ENCODE measurements around the gene STAT3. TPM values are rescaled to one million over a fixed set of nuclear protein-coding genes. Genes with fewer than 3 reads are reported as not detected.

The STAT3 gene
- total and polyA plus RNA-seq, 9 of the 15 experiments (the other 6 are each of a cell fraction or from before 2014, with no cell fraction given) = 90.0 to 179 (median 114) TPM

- TF ChIP-seq THRA (IDR thresholded peaks at IDR 0.05) (no peak), RB1 (IDR thresholded peaks at IDR 0.05; ENCODE audit: low read depth) (no peak), POLR2A (conservative IDR thresholded peaks at IDR 0.05) (no peak), ZNF780A (CRISPR knock-in tag; IDR thresholded peaks at IDR 0.05) (no peak), NFE2L1 (tag; IDR thresholded peaks at IDR 0.05; ENCODE audit: borderline replicate concordance, low read depth) (no peak), FOXM1 (IDR thresholded peaks at IDR 0.05; ENCODE audit: low read depth) (no peak), FOXM1 (CRISPR knock-in tag; IDR thresholded peaks at IDR 0.05; ENCODE audit: low read depth) (no peak), NFRKB (IDR thresholded peaks at IDR 0.05; ENCODE audit: low read depth) (no peak), C11orf30 (IDR thresholded peaks at IDR 0.05; ENCODE audit: low read depth) (no peak), ZNF764 (CRISPR knock-in tag; IDR thresholded peaks at IDR 0.05; ENCODE audit: low read depth) (no peak), ZNF253 (CRISPR knock-in tag; conservative IDR thresholded peaks at IDR 0.05) (no peak), MTA3 (IDR thresholded peaks at IDR 0.05; ENCODE audit: borderline replicate concordance) (peak; percentile 24; the same call in 1 of the 2 replicates), MEF2D (tag; conservative IDR thresholded peaks at IDR 0.05; ENCODE audit: low read depth) (no peak), CTCF (IDR thresholded peaks at IDR 0.05 in 2 of 3, conservative IDR thresholded peaks at IDR 0.05 in 1 of 3; ENCODE audit: insufficient read depth in 2 of 3, low read depth in 1 of 3, low read length in 3 of 3) (peak; percentile 71 to 76 (median 73)), NFATC3 (IDR thresholded peaks at IDR 0.05) (no peak), KLF6 (CRISPR knock-in tag; IDR thresholded peaks at IDR 0.05; ENCODE audit: borderline replicate concordance) (no peak), TEAD4 (IDR thresholded peaks at IDR 0.05; ENCODE audit: low read length) (peak; percentile 47; the same call in 1 of the 2 replicates), TEAD4 (CRISPR knock-in tag; IDR thresholded peaks at IDR 0.05; ENCODE audit: borderline replicate concordance) (no peak), ZNF449 (CRISPR knock-in tag; IDR thresholded peaks at IDR 0.05) (no peak), SMAD4 (CRISPR knock-in tag; conservative IDR thresholded peaks at IDR 0.05) (no peak), CTCFL (IDR thresholded peaks at IDR 0.05; ENCODE audit: borderline replicate concordance, insufficient read depth, low read depth, low read length, poor library complexity, severe bottlenecking) (peak; percentile 81), FOXJ2 (tag; IDR thresholded peaks at IDR 0.05) (no peak)
Observed at GRCh38 chr17:42428141-42428944, 40.1 kb upstream of the STAT3 start (continued).
